Measurements from ENCODE around the gene GPC6.

DNA sequence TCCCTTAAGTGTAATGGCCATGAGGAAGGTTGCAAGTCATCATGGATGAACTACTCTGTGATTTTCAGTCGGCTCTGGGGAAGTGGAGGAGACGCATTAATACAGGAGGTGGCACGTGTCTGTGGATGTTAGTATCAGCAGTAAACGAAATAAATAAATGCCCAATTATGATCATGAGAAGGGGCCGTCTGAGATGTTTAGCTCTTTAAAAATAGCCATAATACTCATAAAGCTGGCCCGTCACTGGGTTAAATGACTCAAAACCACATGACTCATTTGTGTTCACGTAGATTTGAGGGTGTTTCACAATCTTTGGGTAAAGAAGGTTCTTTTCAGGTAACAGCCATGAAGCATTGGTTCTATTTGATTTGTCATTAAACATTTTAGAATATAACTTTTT, 620.6 kb downstream of the GPC6 start:
- TF ChIP-seq EZH2phosphoT487 (IDR thresholded peaks at IDR 0.05; ENCODE audit: insufficient read depth, low read depth) (no peak), EZH2 (IDR thresholded peaks at IDR 0.05; ENCODE audit: insufficient read depth, poor library complexity, severe bottlenecking) (no peak)

All from GM23248 (cell line).